Adrenal gland (tissue), 12 donors: ENCODE data around the gene ZYG11B. TPM values are rescaled to one million over a fixed set of nuclear protein-coding genes. Genes with fewer than 3 reads are reported as not detected.

ENCODE experiments used
- DNase-seq, 7 donors: peaks; one replicate each; pipeline ENCODE4 v3.0.0-alpha.2; 2019 to 2020
- H3K27ac ChIP-seq, 5 donors: fragments of 200-600 bp; sonication (generic) in 4 of 5; 1 replicate in 3 of 5; 2 replicates in 2 of 5; pipeline versions ENCODE4 v1.5.1 to v1.8.0; 2016 to 2020; ENCODE audit warnings: mild to moderate bottlenecking in 1 of 5
- H3K27me3 ChIP-seq: fragments of 200-600 bp; 2 replicates; pipeline ENCODE4 v1.8.0; 2021
- H3K36me3 ChIP-seq, 2 donors: fragments of 200-600 bp; replicated peaks in 1 of 2; 1 replicate in 1 of 2; 2 replicates in 1 of 2; pipeline versions ENCODE4 v1.5.1 to v1.8.0; 2018 to 2022
- H3K4me1 ChIP-seq, 2 donors: fragments of 200-600 bp; replicated peaks in 1 of 2; 1 replicate in 1 of 2; 2 replicates in 1 of 2; pipeline versions ENCODE4 v1.5.1 to v1.8.0; 2018 to 2021
- H3K4me3 ChIP-seq, 4 donors: fragments of 200-600 bp; sonication (generic) in 3 of 4; one replicate each; pipeline ENCODE4 v1.5.1; 2016 to 2018
- H3K9me3 ChIP-seq, 3 donors: fragments of 200-600 bp; sonication (generic) in 1 of 3; replicated peaks in 1 of 3; 1 replicate in 2 of 3; 2 replicates in 1 of 3; pipeline versions ENCODE4 v1.5.1 to v1.8.0; 2016 to 2021
- CTCF ChIP-seq, 6 experiments: fragments of 450-650 bp in 4 of 6; fragments of 200-600 bp in 2 of 6; sonication (generic) in 1 of 6; IDR thresholded peaks; 1 replicate in 5 of 6; 2 replicates in 1 of 6; pipeline versions ENCODE4 v1.5.1 to v1.8.0; 2016 to 2021; ENCODE audit warnings: antibody characterized with exemption in 6 of 6, mild to moderate bottlenecking in 2 of 6, moderate library complexity in 1 of 6
- POLR2A ChIP-seq, 2 donors: fragments of 450-650 bp; IDR thresholded peaks; one replicate each; pipeline ENCODE4 v1.6.1; 2017; ENCODE audit warnings: antibody characterized with exemption in 2 of 2, mild to moderate bottlenecking in 2 of 2, moderate library complexity in 1 of 2
- WGBS, 4 donors: extraction: QIAGEN DNeasy Blood & Tissue Kit in 2 of 4; methylation state at CpG; one replicate each; pipeline versions ENCODE4 v1.1.5 to v1.1.7; 2013 to 2017; 5-methylcytosine and 5-hydroxymethylcytosine counted together
- intact Hi-C, 2 donors: fragments of 100-400 bp; cut with DNase I; formaldehyde crosslinking; loops; one replicate each; pipeline versions ENCODE4 v1.14.1 to v1.15.0; 2022 to 2023
- polyA plus RNA-seq, 3 donors: library from polyadenylated mRNA; stranded (reverse); fragments of 200-250 nt in 2 of 3; fragments of 350-450 nt in 1 of 3; fragmentation: Illumina TruSeq in 1 of 3; extraction: RNeasy Lipid Tissue Mini Kit (QIAGEN cat#74804) in 1 of 3; gene quantifications; one replicate each; pipeline ENCODE4 v1.2.3, GENCODE V29; 2013 to 2014
- total RNA-seq, 9 donors: library from RNA; depleted of rRNA in 4 of 9; stranded (reverse); fragments of >200 nt in 4 of 9; fragments of 120-200 nt in 1 of 9; fragmentation: NEBNext Ultra II Directional in 1 of 9; extraction: Animal tissue kit (Norgen Biotek cat#: 25700) in 1 of 9; gene quantifications; one replicate each; pipeline versions ENCODE4 v1.1.0 to v1.2.4, GENCODE V29; 2013 to 2023
- donor health status: healthy with polysubstance abuse.
- donor health status: Bipolar disorder and iron deficiency.
- donor health status: DM: yes; HTN: yes; CAD: no.
- donor health status: DM: no; HTN: no; CAD: no.
- donor health status: DM: no; HTN: no; CAD: no.
- donor health status: DM: yes; HTN: yes; CAD: no.

ZYG11B gene
- total and polyA plus RNA-seq, 12 donors: 4.5 to 63.5 (median 38.8) TPM

GRCh38 chr1:52751589-52752483 lies 25.6 kb downstream of the ZYG11B start:
- H3K36me3 ChIP-seq: peaks cover 0 to 3% of the 10 kb centered on the region in 2 donors
- no peak overlapping the region for H3K4me3 ChIP-seq
- DNase-seq: peak; percentile 34 to 73 (median 63)
- H3K27ac ChIP-seq: peak overlapping the region in 3 of 5 donors; percentile 20 to 53 (median 48)
- WGBS, 4 donors: 10 to 25% (median 22%) methylated on average over 3 of the region's 3 CpGs
- TF ChIP-seq POLR2A (IDR thresholded peaks at IDR 0.05): no peak
- TF ChIP-seq CTCF (IDR thresholded peaks at IDR 0.05): no peak
- intact Hi-C loops: no loop called here
- H3K9me3 ChIP-seq: no peaks in the 10 kb centered on the region
- no peaks in the 10 kb centered on the region for H3K27me3 ChIP-seq
- H3K4me1 ChIP-seq: peaks cover 16 to 47% of the 10 kb centered on the region in 2 donors

- TF ChIP-seq CTCF (IDR thresholded peaks at IDR 0.05) (no peak), POLR2A (IDR thresholded peaks at IDR 0.05) (no peak)
- Histone ChIP-seq H3K27me3 (no peaks in the 10 kb centered on the region), H3K36me3 (peaks cover 0 to 9% of the 10 kb centered on the region in 2 donors), H3K9me3 (no peaks in the 10 kb centered on the region), H3K4me1 (peaks cover 16 to 41% of the 10 kb centered on the region in 2 donors), H3K4me3 (no peak overlapping the region), H3K27ac (peak overlapping the region in 1 of 5 donors; percentile 20)
- DNase-seq: no peak
- intact Hi-C loops: no loop called here
- WGBS, 4 donors: 79 to 96% (median 95%) methylated on average over 2 of the region's 2 CpGs
Measured at GRCh38 chr1:52752484-52752826, 26.2 kb downstream of the ZYG11B start.

- Histone ChIP-seq H3K9me3 (no peaks in the 10 kb centered on the region), H3K4me1 (peaks cover 16 to 36% of the 10 kb centered on the region in 2 donors), H3K36me3 (peaks cover 0 to 16% of the 10 kb centered on the region in 2 donors), H3K27me3 (no peaks in the 10 kb centered on the region), H3K27ac (no peak overlapping the region), H3K4me3 (no peak overlapping the region)
- intact Hi-C loops: no loop called here
- DNase-seq: no peak
- TF ChIP-seq CTCF (IDR thresholded peaks at IDR 0.05): no peak
- no peak for TF ChIP-seq POLR2A (IDR thresholded peaks at IDR 0.05)
- WGBS, 4 donors: 90 to 99% (median 96%) methylated on average over 4 of the region's 4 CpGs
Measured at GRCh38 chr1:52753169-52753568, 26.9 kb downstream of the ZYG11B start.

GRCh38 chr1:52756020-52756419 lies 29.8 kb downstream of the ZYG11B start:
- peaks cover 0 to 19% of the 10 kb centered on the region in 2 donors for H3K36me3 ChIP-seq
- intact Hi-C loops: no loop called here
- DNase-seq: no peak
- H3K27ac ChIP-seq: no peak overlapping the region
- H3K4me1 ChIP-seq: peaks cover 15% of the 10 kb centered on the region in 2 donors
- no peaks in the 10 kb centered on the region for H3K27me3 ChIP-seq
- no peak overlapping the region for H3K4me3 ChIP-seq
- H3K9me3 ChIP-seq: no peaks in the 10 kb centered on the region
- TF ChIP-seq CTCF (IDR thresholded peaks at IDR 0.05) (no peak), POLR2A (IDR thresholded peaks at IDR 0.05) (no peak)
- 93 to 100% (median 97%) methylated on average over 2 of the region's 2 CpGs for WGBS, 4 donors
